HG03342 (cell line): ENCODE results near the gene GYS1.
"Not testable (repeated sequence)": the region's sequence is repeated elsewhere in the genome, so short reads cannot be mapped to it uniquely, and the experiment has no call there.

ENCODE experiments used
- ATAC-seq: cut with Tn5 transposase; IDR thresholded peaks from one replicate; pipeline ENCODE4 v1.9.1; 2021; ENCODE audit warnings: mild to moderate bottlenecking, moderate library complexity; ENCODE audit not compliant: unreplicated experiment

The GYS1 gene

DNA sequence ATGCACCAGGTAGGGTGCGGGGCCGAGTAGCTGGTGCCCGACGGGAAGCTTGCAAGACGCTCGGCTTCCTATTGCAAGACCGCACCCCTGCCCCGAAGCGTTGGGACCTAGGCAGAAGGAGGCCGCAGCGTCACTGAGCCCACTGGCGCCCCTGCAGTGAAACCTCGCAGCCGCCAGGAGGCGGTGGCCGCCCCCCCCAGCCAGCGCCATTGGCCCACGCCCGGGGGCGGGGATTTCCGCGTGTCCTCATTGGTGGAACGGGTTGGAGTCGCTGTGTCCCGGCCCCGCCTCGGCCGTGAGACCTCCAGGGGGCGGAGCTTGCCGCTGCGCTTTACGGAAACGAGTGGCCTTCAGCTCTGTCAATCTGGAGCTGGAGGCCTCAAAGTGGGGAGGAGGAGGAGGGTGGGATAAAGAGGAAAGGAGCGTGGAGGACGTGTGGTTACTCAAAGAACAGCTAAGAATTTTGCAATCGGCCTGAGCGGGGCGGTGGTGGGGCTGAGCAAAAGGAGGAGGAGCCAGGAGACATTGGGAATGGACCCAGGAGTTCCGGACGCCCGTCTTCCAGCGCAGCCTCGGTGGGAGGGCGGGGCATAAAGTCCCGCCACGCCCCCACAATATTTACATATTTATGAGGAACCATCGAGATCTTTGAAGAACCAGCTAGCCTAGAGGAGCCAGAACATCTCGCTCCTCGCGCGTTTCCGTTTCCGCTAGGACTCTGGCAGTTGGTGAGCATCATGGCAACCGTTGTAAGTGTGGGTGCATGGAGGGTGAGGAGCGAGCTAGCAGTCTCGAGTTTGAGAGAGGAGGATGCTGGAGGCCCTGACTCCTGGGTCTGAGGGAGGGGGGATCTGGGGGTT lies at the start of gene GYS1, which contains the start of gene RUVBL2:
Gene GYS1, minus strand, starts transcription at position 135 of the 860 bp plus-strand sequence. CDS start 197 bp downstream, outside the sequence.
Gene RUVBL2, plus strand, starts transcription at position 713 of the 860 bp plus-strand sequence. Its CDS starts 25 bp downstream, at position 738.
- peak; percentile 81 for ATAC-seq

DNA sequence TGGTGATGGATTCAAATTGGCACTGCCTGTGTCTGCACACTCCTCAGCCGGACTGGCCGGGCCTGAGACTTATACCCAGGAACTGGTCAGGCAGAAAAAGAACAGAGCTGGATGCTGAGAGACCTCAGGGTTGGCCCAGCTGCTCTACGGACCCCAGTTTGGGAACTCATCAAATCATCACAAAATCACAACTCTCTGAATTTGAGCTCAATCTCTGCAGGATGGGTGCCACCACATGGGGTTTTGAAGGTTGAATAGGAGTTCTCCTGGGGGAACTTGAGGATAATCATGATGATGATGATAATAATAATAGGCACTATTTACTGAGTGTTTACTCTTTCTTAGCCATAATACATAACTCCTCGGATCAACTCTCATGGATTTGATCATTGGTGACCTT lies 49.6 kb upstream of the GYS1 start:
- ATAC-seq: not testable (repeated sequence)

DNA sequence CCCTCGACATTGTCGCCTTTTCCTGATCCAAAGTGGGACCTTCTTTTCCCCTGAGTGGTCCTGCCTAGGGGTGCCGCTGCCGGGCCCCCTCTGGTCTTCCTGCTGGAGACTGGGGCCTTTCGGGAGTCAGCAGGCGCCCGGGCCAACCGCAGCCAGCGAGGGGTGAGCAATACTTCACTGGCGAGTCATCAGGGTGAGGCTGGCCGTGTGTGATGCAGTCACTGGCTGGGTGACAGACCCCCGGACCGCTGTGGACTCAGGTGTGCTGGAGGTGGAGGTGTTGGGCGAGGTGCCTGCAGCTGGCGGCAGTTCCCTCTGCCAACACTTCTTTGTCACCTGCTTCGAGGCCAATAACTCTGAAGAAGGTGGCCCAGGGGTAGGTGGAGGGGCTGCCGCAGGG lies 49.1 kb upstream of the GYS1 start:
- no peak for ATAC-seq

DNA sequence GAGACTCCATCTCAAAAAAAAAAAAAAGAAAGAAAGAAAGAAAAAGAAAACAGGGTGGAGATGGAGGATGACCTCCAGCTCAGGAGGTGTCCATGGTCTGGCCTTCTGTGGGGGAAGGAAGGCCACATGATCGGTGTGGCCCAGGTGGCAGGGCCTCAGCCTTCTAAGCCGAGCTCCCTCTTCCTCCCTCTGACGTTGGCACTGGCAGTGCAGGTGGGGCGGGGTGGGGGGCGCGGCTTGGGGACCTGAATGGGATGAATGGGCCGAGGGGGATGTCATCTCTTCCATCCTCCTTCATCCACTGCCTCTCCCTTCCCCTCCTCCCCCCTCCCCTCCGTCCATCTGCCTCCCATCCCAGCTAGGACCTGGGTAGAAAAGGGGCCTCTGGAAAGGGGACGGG lies 46.6 kb upstream of the GYS1 start:
- ATAC-seq: not testable (repeated sequence)

DNA sequence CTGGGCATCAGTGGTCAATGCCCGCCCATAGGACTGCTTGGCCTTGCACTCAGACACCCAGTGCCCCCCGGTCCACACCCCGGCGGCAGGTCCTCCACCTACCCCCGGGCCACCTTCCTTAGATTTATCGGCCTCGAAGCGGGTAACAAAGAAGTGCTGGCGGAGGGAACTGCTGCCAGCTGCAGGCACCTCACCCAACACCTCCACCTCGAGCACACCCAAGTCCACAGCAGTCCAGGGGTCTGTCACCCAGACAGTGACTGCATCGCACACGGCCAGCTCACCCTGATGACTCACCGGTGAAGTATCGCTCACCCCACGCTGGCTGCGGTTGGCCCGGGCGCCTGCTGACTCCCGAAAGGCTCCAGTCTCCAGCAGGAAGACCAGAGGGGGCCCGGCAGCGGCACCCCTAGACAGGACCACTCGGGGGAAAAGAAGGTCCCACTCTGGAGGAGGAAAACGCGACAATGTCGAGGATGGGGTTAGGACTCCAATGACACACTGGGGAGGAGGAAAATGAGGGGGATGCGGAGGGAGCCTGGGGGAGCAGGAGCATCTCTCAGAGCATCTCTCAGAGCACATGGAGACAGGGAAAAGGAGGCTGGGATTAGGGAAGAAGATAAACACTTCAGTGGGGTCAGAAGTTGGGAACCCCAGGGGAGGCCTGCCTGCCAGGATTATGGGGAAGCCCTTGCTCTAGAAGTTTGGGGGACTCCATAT lies 45.6 kb upstream of the GYS1 start:
- ATAC-seq: not testable (repeated sequence)

DNA sequence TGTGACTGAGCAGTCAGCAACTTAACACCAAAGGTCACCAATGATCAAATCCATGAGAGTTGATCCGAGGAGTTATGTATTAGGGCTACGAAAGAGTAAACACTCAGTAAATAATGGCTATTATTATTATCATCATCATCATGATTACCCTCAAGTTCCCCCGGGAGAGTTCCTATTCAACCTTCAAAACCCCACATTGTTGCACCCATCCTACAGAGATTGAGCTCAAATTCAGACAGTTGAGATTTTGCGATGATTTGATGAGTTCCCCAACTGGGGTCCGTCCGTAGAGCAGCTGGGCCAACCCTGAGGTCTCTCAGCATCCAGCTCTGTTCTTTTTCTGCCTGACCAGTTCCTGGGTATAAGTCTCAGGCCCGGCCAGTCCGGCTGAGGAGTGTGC lies 45.0 kb upstream of the GYS1 start:
- ATAC-seq: not testable (repeated sequence)

DNA sequence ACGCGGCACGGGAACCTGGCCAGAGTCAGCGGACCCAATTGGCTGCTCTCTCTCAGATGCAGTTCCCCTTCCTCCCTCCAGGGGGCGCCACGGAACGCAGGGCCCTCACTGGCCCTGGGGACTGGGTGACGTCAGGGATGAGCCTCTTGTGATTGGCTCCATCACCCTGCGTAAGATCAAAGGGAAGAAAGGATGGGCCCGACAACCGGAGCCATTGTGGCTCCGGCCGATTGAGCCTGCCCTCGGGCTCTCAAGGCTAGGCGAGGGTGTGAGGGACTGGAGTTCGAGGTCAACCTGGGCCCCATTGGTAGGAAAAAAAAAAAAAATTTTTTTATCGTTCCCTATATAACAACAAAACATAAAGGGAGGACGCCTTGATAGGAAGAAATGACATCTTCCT lies 43.7 kb upstream of the GYS1 start, which contains the start of gene CGB1:
Gene CGB1, minus strand, starts transcription at position 81 of the 400 bp plus-strand sequence. CDS start 184 bp downstream, outside the sequence.
- not testable (repeated sequence) for ATAC-seq

DNA sequence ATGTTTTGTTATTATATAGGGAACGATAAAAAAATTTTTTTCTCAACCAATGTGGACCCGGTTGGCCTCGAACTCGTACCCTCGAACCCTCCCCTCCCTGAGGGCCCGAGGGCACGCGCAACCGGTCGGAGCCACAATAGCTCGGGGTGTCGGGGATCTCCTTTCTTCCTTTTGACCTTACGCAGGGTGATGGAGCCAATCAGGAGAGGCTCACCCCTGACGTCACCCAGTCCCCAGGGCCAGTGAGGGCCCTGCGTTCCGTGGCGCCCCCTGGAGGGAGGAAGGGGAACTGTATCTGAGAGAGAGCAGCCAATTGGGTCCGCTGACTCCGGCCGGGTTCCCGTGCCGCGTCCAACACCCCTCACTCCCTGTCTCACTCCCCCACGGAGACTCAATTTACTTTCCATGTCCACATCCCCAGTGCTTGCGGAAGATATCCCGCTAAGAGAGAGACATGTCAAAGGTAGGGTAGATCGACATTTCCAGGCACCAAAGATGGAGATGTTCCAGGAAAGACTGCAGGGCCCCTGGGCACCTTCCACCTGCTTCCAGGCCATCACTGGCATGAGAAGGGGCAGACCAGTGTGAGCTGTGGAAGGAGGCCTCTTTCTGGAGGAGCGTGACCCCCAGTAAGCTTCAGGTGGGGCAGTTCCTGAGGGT lies 38.7 kb upstream of the GYS1 start, which contains the start of gene CGB2:
Gene CGB2, plus strand, starts transcription at position 249 of the 660 bp plus-strand sequence. Its CDS starts 206 bp downstream, at position 455.
- not testable (repeated sequence) for ATAC-seq

DNA sequence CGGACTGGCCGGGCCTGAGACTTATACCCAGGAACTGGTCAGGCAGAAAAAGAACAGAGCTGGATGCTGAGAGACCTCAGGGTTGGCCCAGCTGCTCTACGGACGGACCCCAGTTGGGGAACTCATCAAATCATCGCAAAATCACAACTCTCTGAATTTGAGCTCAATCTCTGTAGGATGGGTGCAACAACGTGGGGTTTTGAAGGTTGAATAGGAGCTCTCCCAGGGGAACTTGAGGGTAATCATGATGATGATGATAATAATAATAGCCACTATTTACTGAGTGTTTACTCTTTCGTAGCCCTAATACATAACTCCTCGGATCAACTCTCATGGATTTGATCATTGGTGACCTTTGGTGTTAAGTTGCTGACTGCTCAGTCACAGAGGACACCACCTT lies 37.2 kb upstream of the GYS1 start:
- not testable (repeated sequence) for ATAC-seq

DNA sequence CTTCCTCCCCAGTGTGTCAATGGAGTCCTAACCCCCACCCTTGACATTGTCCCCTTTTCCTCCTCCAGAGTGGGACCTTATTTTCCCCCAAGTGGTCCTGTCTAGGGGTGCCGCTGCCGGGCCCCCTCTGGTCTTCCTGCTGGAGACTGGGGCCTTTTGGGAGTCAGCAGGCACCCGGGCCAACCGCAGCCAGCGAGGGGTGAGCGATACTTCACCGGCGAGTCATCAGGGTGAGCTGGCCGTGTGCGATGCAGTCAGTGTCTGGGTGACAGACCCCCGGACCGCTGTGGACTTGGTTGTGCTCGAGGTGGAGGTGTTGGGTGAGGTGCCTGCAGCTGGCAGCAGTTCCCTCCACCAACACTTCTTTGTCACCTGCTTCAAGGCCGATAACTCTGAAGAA lies 36.6 kb upstream of the GYS1 start:
- ATAC-seq: not testable (repeated sequence)

DNA sequence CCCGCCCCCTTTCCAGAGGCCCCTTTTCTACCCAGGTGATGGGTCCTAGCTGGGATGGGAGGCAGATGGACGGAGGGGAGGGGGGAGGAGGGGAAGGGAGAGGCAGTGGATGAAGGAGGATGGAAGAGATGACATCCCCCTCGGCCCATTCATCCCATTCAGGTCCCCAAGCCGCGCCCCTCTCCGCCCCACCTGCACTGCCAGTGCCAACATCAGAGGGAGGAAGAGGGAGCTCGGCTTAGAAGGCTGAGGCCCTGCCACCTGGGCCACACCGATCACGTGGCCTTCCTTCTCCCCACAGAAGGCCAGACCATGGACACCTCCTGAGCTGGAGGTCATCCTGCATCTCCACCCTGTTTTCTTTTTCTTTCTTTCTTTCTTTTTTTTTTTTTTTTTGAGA lies 35.6 kb upstream of the GYS1 start:
- ATAC-seq: not testable (repeated sequence)

DNA sequence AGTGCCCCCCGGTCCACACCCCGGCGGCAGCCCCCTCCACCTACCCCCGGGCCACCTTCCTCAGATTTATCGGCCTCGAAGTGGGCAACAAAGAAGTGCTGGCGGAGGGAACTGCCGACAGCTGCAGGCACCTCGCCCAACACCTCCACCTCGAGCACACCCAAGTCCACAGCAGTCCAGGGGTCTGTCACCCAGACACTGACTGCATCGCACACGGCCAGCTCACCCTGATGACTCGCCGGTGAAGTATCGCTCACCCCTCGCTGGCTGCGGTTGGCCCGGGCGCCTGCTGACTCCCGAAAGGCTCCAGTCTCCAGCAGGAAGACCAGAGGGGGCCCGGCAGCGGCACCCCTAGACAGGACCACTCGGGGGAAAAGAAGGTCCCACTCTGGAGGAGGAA lies 32.5 kb upstream of the GYS1 start:
- not testable (repeated sequence) for ATAC-seq

DNA sequence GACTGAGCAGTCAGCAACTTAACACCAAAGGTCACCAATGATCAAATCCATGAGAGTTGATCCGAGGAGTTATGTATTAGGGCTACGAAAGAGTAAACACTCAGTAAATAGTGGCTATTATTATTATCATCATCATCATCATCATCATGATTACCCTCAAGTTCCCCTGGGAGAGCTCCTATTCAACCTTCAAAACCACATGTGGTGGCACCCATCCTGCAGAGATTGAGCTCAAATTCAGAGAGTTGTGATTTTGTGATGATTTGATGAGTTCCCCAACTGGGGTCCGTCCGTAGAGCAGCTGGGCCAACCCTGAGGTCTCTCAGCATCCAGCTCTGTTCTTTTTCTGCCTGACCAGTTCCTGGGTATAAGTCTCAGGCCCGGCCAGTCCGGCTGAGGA lies 32.0 kb upstream of the GYS1 start:
- ATAC-seq: not testable (repeated sequence)

DNA sequence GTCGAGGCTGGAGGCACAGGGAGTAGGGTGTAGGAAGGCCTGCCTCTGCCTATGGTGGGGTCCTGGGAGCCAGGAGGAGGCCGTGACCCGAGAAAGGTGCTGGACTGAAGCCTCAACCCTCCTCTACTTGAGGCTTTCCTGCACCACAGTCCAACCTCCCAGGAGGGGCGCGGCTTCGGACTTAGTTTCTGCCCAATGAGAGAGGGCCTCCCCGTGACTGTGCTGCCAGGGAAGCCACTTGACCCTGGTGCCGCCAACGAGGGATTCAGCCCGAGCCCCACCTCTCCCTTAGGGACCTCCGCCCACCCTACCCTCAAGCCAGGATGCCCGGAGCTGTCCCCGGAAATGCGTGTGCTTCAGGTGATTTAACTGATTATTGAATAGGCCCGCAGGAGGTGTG lies 31.1 kb upstream of the GYS1 start, which contains the start of gene CGB3:
Gene CGB3, minus strand, starts transcription at position 101 of the 400 bp plus-strand sequence. CDS start 362 bp downstream, outside the sequence.
- not testable (repeated sequence) for ATAC-seq

DNA sequence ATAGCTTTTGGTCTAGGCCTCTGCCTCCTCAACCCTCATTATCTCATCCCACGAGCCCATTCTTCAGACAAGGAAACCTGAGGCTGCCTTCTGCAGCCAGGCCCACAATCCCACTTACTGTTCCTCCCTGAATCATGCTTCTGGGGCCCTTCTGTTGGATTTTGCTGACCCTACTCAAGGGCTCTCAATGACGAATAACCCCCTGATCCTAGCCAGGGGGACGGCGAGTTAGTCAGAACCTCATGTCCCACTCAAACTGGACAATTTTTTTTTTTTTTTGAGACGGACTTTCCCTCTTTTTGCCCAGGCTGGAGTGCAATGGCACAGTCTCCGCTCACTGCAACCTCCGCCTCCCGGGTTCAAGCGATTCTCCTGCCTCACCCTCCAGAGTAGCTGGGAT lies 29.0 kb upstream of the GYS1 start:
- no peak for ATAC-seq

DNA sequence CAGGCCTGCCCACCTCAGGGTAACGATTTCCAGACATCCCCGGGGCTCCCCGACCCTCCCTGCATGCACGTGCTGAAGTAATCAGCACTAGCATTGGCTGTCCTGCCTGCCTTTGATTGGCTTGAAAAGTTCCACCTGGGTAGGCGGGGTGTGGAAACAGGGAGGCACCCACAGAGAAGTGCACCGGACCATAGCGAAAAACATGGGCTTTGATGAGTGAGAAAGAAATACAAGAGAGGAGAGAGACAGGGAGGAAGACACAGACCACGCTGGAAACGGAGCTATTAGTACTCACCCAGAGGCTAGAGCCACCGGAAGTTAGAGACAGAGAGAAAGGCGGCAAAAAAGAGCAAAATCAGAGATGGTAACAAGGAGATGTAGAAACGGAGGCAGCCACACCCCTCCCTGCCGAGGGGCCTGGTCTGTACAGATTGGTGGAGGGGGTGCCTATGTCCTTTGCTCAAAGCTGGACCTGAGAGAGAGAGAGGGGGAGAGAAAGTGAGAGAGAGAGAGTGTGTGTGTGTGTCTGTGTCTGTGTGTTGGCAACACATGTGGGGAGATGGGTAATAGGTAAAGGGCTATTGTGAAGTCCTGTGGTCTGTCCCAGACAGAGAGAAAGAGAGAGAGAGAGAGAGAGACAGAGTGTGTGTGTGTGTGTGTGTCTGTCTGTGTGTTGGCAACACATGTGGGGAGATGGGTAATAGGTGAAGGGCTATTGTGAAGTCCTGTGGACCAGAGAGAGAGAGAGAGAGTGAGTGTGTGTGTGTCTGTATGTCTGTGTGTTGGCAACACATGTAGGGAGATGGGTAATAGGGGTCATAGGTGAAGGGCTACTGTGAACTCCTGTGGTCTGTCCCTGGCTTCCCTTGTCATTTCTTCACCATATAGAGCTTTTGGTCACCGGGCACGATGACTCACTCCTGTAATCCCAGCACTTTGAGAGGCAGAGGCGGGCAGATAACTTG lies 28.1 kb upstream of the GYS1 start:
- ATAC-seq: no peak

DNA sequence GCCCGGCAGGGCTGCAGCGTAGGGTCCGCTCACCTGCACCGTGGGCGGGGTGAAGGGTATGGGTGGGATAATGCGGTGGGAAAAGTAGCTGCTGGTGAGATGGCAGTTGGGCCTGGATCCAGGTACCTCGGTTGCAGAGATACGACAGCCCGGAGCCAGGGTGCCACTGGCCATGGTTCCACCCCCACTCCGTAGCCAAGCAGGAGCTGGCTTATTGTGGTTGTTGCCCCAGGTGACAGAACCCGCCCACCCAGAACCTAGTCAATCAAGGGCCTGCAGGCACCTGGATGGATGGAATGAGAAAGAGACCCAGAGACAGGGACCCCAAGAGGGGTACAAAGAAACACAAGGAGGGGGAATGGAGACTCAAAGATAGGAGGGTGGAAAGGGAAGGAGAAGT lies 27.2 kb upstream of the GYS1 start:
- no peak for ATAC-seq

DNA sequence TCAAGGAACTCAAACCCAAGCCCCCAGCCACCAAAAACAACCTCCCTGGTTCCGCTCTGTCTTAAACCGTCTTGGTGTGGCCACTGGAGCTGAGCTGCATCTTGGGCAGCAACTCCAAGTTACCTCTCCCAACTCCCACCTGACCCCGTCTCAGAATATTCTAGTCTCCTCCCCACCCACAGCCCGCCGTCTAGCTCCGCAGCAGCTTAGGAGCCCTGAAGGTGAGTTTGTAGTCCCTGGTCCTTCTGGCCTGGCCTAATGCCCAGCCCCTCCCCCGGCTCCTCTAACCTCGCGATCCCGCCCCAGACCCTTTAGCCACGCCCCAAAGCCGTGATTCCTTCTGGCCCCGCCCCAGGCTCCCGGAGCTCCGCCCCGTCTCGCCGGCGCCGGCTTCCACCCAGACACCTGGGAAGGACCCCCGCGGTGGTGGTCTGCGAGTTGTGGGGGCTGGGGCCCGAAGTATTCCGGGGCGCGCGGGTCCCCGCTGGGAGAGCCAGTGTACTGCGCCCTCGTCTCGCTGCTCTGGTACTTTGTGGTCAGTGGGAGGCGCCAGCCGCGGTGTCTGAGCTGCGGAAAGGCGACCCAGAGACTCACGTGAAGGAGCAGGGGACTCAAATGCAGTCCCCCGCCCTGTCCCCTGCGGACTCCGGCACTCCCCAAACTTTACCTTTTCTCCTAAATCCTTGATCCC lies 26.3 kb upstream of the GYS1 start:
- ATAC-seq: no peak
